NCI-H1105 (cell line): ENCODE data around the gene NTN5.
"Not testable (repeated sequence)": the region's sequence is repeated elsewhere in the genome, so short reads cannot be mapped to it uniquely, and the experiment has no call there.

Experiments used
- DNase-seq: peaks from one replicate; lab custom pipeline; 2025; lab: John Stamatoyannopoulos, UW

NTN5 gene

DNA sequence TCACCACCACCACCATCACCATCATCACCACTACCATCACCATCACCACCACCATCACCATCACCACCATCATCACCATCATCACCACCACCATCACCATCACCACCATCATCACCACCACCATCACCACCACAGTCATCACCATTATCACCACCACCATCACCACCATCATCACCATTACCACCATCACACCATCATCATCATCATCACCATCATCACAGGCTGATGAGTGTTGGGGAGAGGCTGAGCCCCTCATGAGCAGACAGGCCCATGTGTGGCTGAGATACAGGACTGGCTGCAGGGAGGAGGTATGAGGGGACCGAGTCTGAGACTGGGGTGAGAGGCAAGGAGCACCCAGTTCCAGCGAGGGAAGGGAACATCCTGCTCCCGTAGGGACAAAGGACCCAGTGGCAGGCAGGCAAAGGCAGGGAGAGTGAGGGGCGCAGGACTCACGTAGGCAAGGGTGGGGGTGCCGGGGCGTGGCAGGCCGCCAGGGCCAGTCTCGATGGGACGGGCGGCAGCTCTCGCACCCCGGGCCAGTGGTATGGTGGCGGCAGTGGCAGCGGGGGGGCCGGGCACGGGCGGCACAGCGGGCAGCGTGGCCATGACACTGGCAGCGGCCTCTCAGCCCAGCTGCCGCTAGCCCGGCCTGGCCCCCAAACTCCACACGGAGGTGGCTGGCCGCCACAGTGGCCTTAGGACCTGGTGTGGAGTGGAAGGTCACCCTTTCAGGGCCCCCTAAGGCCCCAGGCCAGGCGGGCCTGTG, 2.7 kb downstream of the NTN5 start:
- no peak for DNase-seq

DNA sequence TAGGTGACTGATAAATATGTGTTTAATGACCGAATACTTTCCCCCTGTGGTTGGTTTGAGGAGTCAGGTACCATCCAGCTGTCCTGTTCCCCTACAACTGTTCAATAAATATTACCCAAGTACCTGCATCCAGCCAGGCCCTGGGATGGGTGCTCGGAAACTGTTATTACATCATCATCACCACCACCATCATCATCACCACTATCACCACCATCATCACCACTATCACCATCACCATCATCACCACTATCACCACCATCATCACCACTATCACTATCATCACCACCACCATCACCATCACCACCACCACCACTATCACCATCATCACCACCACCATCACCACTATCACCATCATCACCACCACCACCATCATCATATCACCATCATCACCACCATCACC, 4.1 kb downstream of the NTN5 start:
- DNase-seq, result no peak

GRCh38 chr19:48668332-48668731, 4.5 kb downstream of the NTN5 start:
- no peak for DNase-seq

DNA sequence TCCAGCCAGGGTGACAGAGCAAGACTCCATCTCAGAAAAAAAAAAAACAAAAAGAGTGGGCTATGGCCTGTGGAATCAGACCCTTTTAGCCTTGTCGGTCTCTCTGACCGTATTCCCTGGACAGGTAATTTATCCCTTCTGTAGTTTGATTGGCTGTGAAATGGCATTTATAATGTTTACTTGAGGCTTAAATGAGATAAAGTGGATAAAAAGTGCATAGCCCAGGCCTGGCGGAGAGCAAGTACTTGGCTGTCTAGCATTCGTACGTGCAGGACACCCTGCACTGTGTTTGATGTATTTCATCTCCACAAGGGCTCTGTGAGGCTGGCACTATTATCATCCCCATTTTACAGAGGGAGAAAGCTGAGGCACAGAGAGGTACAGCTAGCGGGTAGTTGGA, 7.0 kb downstream of the NTN5 start:
- DNase-seq, result no peak

DNA sequence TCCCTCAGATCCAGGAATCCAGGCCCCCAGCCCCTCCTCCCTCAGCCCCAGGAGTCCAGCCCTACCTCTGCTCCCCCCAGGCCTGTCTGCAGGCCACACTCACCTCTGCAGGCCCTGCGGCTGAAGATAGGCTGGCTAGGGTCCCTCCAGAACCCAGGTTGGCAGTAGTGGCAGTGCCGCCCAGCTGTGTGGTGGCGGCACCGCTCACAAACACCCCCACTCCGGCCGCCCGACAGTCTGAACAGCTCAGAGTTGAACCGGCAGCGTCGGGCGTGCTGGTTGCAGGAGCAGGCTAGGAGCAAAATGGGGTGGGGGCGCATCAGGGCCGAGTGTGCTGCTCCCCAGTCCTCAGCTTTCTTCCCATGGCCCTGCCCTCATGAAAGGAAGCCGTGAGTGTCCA, 8.3 kb downstream of the NTN5 start:
- DNase-seq, result no peak

GRCh38 chr19:48663667-48664066, 9.2 kb downstream of the NTN5 start:
- no peak for DNase-seq

GRCh38 chr19:48661711-48662090, 11.1 kb downstream of the NTN5 start:
- DNase-seq, result no peak

DNA sequence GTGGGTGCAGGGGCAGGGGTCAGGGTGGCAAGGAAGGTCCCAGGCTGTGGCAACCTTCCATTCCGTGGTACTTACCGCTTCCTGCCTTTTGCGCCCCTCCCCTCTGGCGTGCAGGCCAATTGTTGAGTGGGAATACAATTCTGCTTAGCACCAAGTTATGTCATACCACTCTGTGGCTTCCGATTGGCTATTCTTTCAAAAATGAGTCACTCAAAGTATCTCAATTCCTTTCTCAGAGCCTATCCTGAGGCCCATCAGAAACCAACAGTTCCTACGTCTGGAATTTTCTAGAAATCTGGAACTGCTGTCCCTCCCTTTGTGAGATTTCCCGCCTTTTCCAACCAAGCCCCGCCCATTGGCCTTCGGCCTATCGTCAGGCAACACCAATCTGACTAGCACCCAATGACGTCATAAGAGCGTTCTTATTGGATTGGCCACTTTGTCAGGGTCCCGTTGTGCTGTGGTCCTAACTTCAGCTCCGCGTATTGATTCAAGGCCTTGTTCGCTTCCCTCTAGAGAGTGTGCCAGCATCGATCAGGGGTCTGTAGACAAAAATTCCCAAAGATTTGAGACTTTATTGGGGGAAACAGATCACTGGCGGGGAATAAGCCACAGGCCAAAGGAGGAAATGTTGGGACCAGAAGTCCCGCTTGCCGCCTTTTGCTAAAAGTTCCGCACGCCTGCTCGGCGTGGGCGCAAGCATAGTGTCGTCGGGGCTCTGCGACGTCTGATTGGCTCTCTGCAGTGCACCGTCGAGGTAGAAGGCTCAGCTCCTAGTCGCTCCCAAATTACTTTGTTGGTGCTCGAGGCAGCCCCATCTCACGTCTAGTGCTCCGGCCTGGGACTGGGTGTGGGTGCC, 11.7 kb downstream of the NTN5 start:
- no peak for DNase-seq

- no peak for DNase-seq
Observed at GRCh38 chr19:48659768-48660167, 13.0 kb downstream of the NTN5 start.

- DNase-seq, result no peak
Observed at GRCh38 chr19:48658483-48658882, 14.3 kb downstream of the NTN5 start.

DNA sequence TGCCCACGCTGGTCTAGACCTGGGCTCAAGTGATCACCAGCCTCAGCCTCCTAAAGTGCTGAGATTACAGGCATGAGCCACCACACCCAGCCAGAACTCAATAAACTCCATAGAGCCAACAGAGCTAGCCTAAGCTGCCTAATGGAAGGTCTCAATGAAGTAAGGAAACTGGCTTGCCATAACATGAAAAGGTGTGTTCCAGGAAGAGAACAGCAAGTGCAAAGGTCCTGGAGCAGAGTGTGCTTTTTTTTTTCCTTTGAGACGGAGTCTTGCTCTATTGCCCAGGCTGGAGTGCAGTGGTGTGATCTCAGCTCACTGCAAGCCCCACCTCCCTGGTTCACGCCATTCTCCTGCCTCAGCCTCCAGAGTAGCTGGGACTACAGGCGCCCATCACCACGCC, 15.0 kb downstream of the NTN5 start:
- not testable (repeated sequence) for DNase-seq

- no peak for DNase-seq
Observed at GRCh38 chr19:48656840-48657474, 15.9 kb downstream of the NTN5 start.

GRCh38 chr19:48654299-48655059, 18.3 kb downstream of the NTN5 start:
- DNase-seq, result peak; percentile 11

- DNase-seq, result no peak
Observed at GRCh38 chr19:48651683-48652048, 21.2 kb downstream of the NTN5 start.

DNA sequence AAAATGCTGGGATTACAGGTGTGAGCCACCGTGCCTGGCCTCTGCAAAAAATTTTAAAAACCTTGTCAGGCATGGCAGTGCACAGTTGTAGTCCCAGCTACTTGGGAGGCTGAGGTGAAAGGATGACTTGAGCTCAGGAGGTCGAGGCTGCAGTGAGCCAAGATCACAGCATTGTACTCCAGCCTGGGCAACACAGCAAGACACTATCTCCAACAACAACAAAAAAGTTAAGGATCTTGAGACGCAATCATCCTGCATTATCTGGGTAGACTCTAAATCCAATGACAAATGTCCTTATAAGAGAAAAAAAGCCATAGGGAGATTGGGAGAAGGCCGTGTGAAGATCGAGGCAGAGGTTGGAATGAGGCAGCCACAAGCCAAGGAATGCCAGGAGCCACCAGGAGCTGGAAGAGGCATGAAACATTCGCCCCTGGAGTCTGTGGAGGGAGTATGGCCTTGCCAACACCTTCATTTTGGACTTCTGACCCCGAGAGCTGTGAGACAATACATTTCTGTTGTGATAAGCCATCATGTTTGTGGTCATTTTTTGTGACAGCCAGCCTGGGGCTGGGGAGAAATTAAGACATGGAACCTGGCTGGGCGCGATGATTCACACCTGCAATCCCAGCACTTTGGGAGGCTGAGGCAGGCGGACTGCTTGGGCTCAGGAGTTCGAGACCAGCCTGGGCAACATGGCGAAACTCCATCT, 21.7 kb downstream of the NTN5 start:
- DNase-seq, result no peak

GRCh38 chr19:48648134-48648533, 24.7 kb downstream of the NTN5 start:
- DNase-seq, result no peak

GRCh38 chr19:48646722-48647216, 26.0 kb downstream of the NTN5 start:
- no peak for DNase-seq

DNA sequence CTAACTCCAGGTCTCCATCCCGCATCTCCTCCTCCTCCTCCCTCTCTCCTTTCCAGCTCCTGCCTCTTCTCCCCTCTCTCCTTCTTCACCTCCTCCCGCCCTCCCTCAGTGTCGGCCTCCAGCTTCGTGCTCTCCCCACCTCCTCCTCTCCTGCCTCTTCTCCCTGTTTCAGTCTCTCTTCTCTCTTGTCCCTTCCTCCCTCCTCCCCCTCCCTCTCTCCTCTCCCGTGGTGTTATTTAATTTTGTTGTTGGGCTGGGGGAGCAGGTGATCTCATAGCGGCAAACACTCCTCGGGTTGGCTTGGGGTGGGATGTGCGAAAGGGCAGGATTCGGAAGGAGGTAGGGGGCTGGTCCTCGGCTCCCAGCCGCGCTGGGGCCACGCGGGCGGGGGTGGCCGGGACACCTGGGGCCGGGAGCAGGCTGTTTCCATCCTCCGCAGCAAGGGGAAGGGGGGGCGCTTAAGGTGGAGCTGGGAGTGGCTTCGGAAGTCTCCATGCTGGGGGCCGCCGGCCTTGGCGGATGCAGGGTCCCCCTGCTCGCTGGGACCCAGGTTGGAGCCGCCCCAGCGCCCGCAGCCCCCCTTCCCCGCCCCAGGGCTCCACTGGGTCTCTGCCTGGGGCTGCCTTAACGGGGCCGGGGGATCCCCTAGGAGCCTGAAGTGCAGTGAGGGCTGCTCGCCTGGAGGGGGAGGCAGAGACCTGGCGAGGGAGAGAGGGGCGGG, 26.7 kb downstream of the NTN5 start, which contains the start of gene CA11:
TSS of gene CA11 (minus strand) at position 187 of the 721 bp plus-strand sequence. CDS start 555 bp downstream, outside the sequence.
- peak; percentile 93 for DNase-seq

- DNase-seq, result no peak
Observed at GRCh38 chr19:48645620-48646000, 27.2 kb downstream of the NTN5 start.

GRCh38 chr19:48644839-48645619, 27.8 kb downstream of the NTN5 start:
- peak; percentile 58 for DNase-seq
